ENCODE results near the gene TMEM181. TPM values are rescaled to one million over a fixed set of nuclear protein-coding genes. Genes with fewer than 3 reads are reported as not detected.
A peak's percentile ranks its signal among the peaks of the same experiment; 100 is the strongest.

TMEM181 gene
- total and polyA plus RNA-seq, 2 of the 13 experiments (the other 11 are each of a cell fraction or from before 2014, with no cell fraction given), result 59.1 to 108 TPM

- TF ChIP-seq KDM4B (CRISPR knock-in tag; IDR thresholded peaks at IDR 0.05) (peak; percentile 85; the same call in 1 of the 2 replicates), ZNF782 (CRISPR knock-in tag; IDR thresholded peaks at IDR 0.05; ENCODE audit: borderline replicate concordance) (no peak), MED1 (CRISPR knock-in tag; IDR thresholded peaks at IDR 0.05) (peak; percentile 95), ZNF878 (CRISPR knock-in tag; IDR thresholded peaks at IDR 0.05) (no peak; the same call in 1 of the 2 replicates), ZNF616 (CRISPR knock-in tag; IDR thresholded peaks at IDR 0.05; ENCODE audit: low read depth) (no peak), ZSCAN21 (CRISPR knock-in tag; IDR thresholded peaks at IDR 0.05; ENCODE audit: borderline replicate concordance) (no peak; the same call in 1 of the 2 replicates), PRDM15 (CRISPR knock-in tag; IDR thresholded peaks at IDR 0.05) (no peak), ZNF337 (CRISPR knock-in tag; IDR thresholded peaks at IDR 0.05; ENCODE audit: borderline replicate concordance, low read depth) (no peak), ZBTB33 (CRISPR knock-in tag; IDR thresholded peaks at IDR 0.05) (peak; percentile 99), FOXA1 (IDR thresholded peaks at IDR 0.05) (no peak), FOXA1 (CRISPR knock-in tag; IDR thresholded peaks at IDR 0.05) (peak; percentile 85), ZNF646 (CRISPR knock-in tag; IDR thresholded peaks at IDR 0.05) (peak; percentile 87), PITX1 (CRISPR knock-in tag; IDR thresholded peaks at IDR 0.05) (peak; percentile 90)
- TF ChIP-seq, protein P1, sequence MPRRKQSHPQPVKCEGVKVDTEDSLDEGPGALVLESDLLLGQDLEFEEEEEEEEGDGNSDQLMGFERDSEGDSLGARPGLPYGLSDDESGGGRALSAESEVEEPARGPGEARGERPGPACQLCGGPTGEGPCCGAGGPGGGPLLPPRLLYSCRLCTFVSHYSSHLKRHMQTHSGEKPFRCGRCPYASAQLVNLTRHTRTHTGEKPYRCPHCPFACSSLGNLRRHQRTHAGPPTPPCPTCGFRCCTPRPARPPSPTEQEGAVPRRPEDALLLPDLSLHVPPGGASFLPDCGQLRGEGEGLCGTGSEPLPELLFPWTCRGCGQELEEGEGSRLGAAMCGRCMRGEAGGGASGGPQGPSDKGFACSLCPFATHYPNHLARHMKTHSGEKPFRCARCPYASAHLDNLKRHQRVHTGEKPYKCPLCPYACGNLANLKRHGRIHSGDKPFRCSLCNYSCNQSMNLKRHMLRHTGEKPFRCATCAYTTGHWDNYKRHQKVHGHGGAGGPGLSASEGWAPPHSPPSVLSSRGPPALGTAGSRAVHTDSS (CRISPR knock-in tag; conservative IDR thresholded peaks at IDR 0.05), result no peak
These were observed 14.6 kb upstream of the TMEM181 start (continued) for GRCh38 chr6:158545043-158545966.

All from HepG2 (cell line).